IMR-90 (cell line): Measurements from ENCODE around the gene SUPT3H. TPM values are rescaled to one million over a fixed set of nuclear protein-coding genes. Genes with fewer than 3 reads are reported as not detected.
"Not testable (repeated sequence)": the region's sequence is repeated elsewhere in the genome, so short reads cannot be mapped to it uniquely, and the experiment has no call there.

ENCODE experiments used
- ATAC-seq: fragments of 200-7000 bp; cut with Tn5 transposase; 2 replicates; pipeline ENCODE4 v1.9.1; 2020; ENCODE audit warnings: low read depth, mild to moderate bottlenecking, moderate library complexity
- BruUV-seq: library from RNA; stranded (reverse); fragments of 400-500 nt; replicated peaks from 2 replicates; lab custom pipeline; 2021; lab: Mats Ljungman, UMichigan
- CTCF ChIA-PET: fragments of 300-600 bp; formaldehyde crosslinking; extraction: SDS; loops from one replicate; lab custom pipeline; 2021; ENCODE audit warnings: antibody characterized with exemption; lab: Yijun Ruan, JAX
- POLR2A ChIA-PET: fragments of 300-600 bp; sonication (Branson Sonifier 250); formaldehyde crosslinking; loops from one replicate; lab custom pipeline; 2022; ENCODE audit warnings: antibody characterized with exemption; ENCODE audit not compliant: unreplicated experiment; lab: Charles Lee
- DNase-seq: peaks from one replicate; pipeline ENCODE4 v3.0.0; 2013
- H2AFZ ChIP-seq: replicated peaks from 2 replicates; pipeline ENCODE3; 2013; ENCODE audit warnings: low read length, mild to moderate bottlenecking; ENCODE audit not compliant: poor library complexity
- H2AK5ac ChIP-seq: 2 replicates; pipeline ENCODE4 v1.6.1; 2013; ENCODE audit warnings: low read depth, low read length, inconsistent platforms
- H2AK9ac ChIP-seq: replicated peaks from 2 replicates; pipeline ENCODE3; 2013; ENCODE audit warnings: mild to moderate bottlenecking, low read depth, low read length, moderate library complexity; ENCODE audit not compliant: poor library complexity
- H2BK120ac ChIP-seq: 2 replicates; pipeline ENCODE4 v1.6.1; 2013; ENCODE audit warnings: low read depth, low read length, inconsistent platforms
- H2BK15ac ChIP-seq: 3 replicates; pipeline ENCODE4 v1.6.1; 2013; ENCODE audit warnings: low read depth, low read length, inconsistent platforms
- H2BK20ac ChIP-seq: 2 replicates; pipeline ENCODE4 v1.6.1; 2013; ENCODE audit warnings: low read depth, mild to moderate bottlenecking, inconsistent platforms, low read length, moderate library complexity
- H2BK5ac ChIP-seq: 2 replicates; pipeline ENCODE4 v1.6.1; 2013; ENCODE audit warnings: mild to moderate bottlenecking, low read depth, low read length, inconsistent platforms; ENCODE audit not compliant: poor library complexity, severe bottlenecking
- H3K14ac ChIP-seq: replicated peaks from 2 replicates; pipeline ENCODE4 v1.6.1; 2013; ENCODE audit warnings: low read depth, low read length, inconsistent platforms
- H3K18ac ChIP-seq: 2 replicates; pipeline ENCODE4 v1.6.1; 2013; ENCODE audit warnings: low read depth, low read length, control low read depth
- H3K23ac ChIP-seq: 2 replicates; pipeline ENCODE4 v1.6.1; 2013; ENCODE audit warnings: low read depth, low read length, inconsistent platforms
- H3K27ac ChIP-seq: 2 replicates; pipeline ENCODE4 v1.5.1; 2013; ENCODE audit warnings: mild to moderate bottlenecking, control low read depth, low read length; ENCODE audit not compliant: insufficient read depth
- H3K27me3 ChIP-seq: 2 replicates; pipeline ENCODE4 v1.6.1; 2013; ENCODE audit warnings: low read length; ENCODE audit not compliant: control insufficient read depth, insufficient read depth
- H3K36me3 ChIP-seq: 2 replicates; pipeline ENCODE4 v1.6.1; 2013; ENCODE audit warnings: low read length, mixed read lengths; ENCODE audit not compliant: control insufficient read depth, insufficient read depth
- H3K4ac ChIP-seq: 2 replicates; pipeline ENCODE4 v1.6.1; 2013; ENCODE audit warnings: low read depth, low read length, inconsistent platforms
- H3K4me1 ChIP-seq: 2 replicates; pipeline ENCODE4 v1.6.1; 2013; ENCODE audit warnings: low read length, mixed read lengths; ENCODE audit not compliant: control insufficient read depth, insufficient read depth
- H3K4me2 ChIP-seq: 2 replicates; pipeline ENCODE4 v1.6.1; 2013; ENCODE audit warnings: low read depth, mild to moderate bottlenecking, control low read depth, low read length, moderate library complexity
- H3K4me3 ChIP-seq: 2 replicates; pipeline ENCODE4 v1.5.1; 2013; ENCODE audit warnings: low read depth, mild to moderate bottlenecking, control low read depth, low read length, moderate library complexity; ENCODE audit not compliant: insufficient read depth
- H3K56ac ChIP-seq: 2 replicates; pipeline ENCODE4 v1.6.1; 2013; ENCODE audit warnings: low read length, inconsistent platforms; ENCODE audit not compliant: insufficient read depth; ENCODE audit errors: extremely low read depth
- H3K79me1 ChIP-seq, 2 experiments: 2 replicates each; pipeline ENCODE4 v1.6.1; 2013; ENCODE audit warnings: low read length in 2 of 2, inconsistent platforms in 1 of 2, low read depth in 1 of 2
- H3K9ac ChIP-seq: 2 replicates; pipeline ENCODE4 v1.6.1; 2013; ENCODE audit warnings: low read depth, low read length, control low read depth
- H3K9me1 ChIP-seq: 2 replicates; pipeline ENCODE4 v1.6.1; 2013; ENCODE audit warnings: low read length, inconsistent platforms; ENCODE audit not compliant: insufficient read depth
- H3K9me3 ChIP-seq: 2 replicates; pipeline ENCODE4 v1.6.1; 2013; ENCODE audit warnings: low read length; ENCODE audit not compliant: control insufficient read depth, insufficient read depth
- H4K20me1 ChIP-seq: 2 replicates; pipeline ENCODE4 v1.6.1; 2013; ENCODE audit warnings: low read length, inconsistent platforms; ENCODE audit not compliant: insufficient read depth
- H4K5ac ChIP-seq: 2 replicates; pipeline ENCODE4 v1.6.1; 2013; ENCODE audit warnings: mild to moderate bottlenecking, low read depth, low read length, control low read depth
- H4K8ac ChIP-seq, 2 experiments: 2 replicates each; pipeline ENCODE4 v1.6.1; 2013; ENCODE audit warnings: low read depth in 2 of 2, low read length in 2 of 2, control low read depth in 1 of 2, inconsistent platforms in 1 of 2
- H4K91ac ChIP-seq: 2 replicates; pipeline ENCODE4 v1.6.1; 2013; ENCODE audit warnings: low read depth, low read length, inconsistent platforms; ENCODE audit not compliant: insufficient read depth
- CHD1 ChIP-seq: IDR thresholded peaks from 2 replicates; pipeline ENCODE4 v1.6.1; 2012; ENCODE audit warnings: low read depth, low read length, improper control_type of control experiment
- MAFK ChIP-seq: IDR thresholded peaks from 2 replicates; pipeline ENCODE4 v1.6.1; 2012; ENCODE audit warnings: low read depth, low read length, improper control_type of control experiment
- RFX5 ChIP-seq: IDR thresholded peaks from 2 replicates; pipeline ENCODE4 v1.8.0; 2012; ENCODE audit warnings: low read depth, mild to moderate bottlenecking, low read length, moderate library complexity
- WGBS, 2 experiments: methylation state at CpG; one replicate each; pipeline versions ENCODE4 v1.1.5 to v1.1.7; 2013; ENCODE audit warnings: missing lambda C conversion rate in 2 of 2; ENCODE audit not compliant: insufficient read length in 1 of 2; ENCODE audit errors: extremely low coverage in 2 of 2; 5-methylcytosine and 5-hydroxymethylcytosine counted together
- dilution Hi-C: fragments of 300-500 bp; cut with HindIII; formaldehyde crosslinking; loops from one replicate; pipeline ENCODE4 v1.14.3; 2018; ENCODE audit warnings: low sequenced_read_pairs; ENCODE audit not compliant: unreplicated experiment
- in situ Hi-C: fragments of 300-500 bp; cut with MboI; formaldehyde crosslinking; loops from 3 replicates; pipeline ENCODE4 v1.14.3; 2019; ENCODE audit warnings: low sequenced_read_pairs, inconsistent platforms, mixed read lengths
- intact Hi-C: fragments of 100-400 bp; cut with micrococcal nuclease; formaldehyde crosslinking; loops from 2 replicates; pipeline ENCODE4 v1.10.0; 2022
- polyA plus RNA-seq, 3 experiments: library from polyadenylated mRNA; depleted of rRNA; stranded (reverse); fragments of >200 nt; gene quantifications; 2 replicates each; pipeline ENCODE4 v1.2.3, GENCODE V29; 2012; ENCODE audit warnings: low replicate concordance in 1 of 3
- total RNA-seq: library from RNA; depleted of rRNA; stranded (reverse); fragments of >200 nt; gene quantifications from 2 replicates; pipeline ENCODE4 v1.2.3, GENCODE V29; 2012

Gene SUPT3H
- total and polyA plus RNA-seq, 2 of the 4 experiments (the other 2 are of a cell fraction), result 4.5 to 5.0 TPM

- no peaks in the 10 kb centered on the region for H3K27me3 ChIP-seq
- no peak overlapping the region for H4K8ac ChIP-seq
- TF ChIP-seq RFX5 (no peak), CHD1 (no peak), MAFK (peak; percentile 40; the same call in 1 of the 2 replicates)
- H3K4me1 ChIP-seq, result no peaks in the 10 kb centered on the region
- BruUV-seq, result no TSS peak
- in situ Hi-C loops, result no loop called here
- H3K36me3 ChIP-seq, result no peaks in the 10 kb centered on the region
- H2BK20ac ChIP-seq, result no peak overlapping the region
- no peak overlapping the region for H3K4ac ChIP-seq
- no peak overlapping the region for H3K4me3 ChIP-seq
- CTCF ChIA-PET, result no interaction called here
- dilution Hi-C loops, result no loop called here
- H2BK120ac ChIP-seq, result no peak overlapping the region
- no peaks in the 10 kb centered on the region for H3K9me3 ChIP-seq
- H2AK9ac ChIP-seq, result no peak overlapping the region
- H4K91ac ChIP-seq, result no peak overlapping the region
- no peak overlapping the region for H2BK5ac ChIP-seq
- no peak overlapping the region for H3K23ac ChIP-seq
- H3K79me1 ChIP-seq, result no peaks in the 10 kb centered on the region
- H3K4me2 ChIP-seq, result no peak overlapping the region
- no peak overlapping the region for H3K18ac ChIP-seq
- H2AFZ ChIP-seq, result no peak overlapping the region
- H3K56ac ChIP-seq, result no peak overlapping the region
- H3K14ac ChIP-seq, result no peak overlapping the region
- H3K27ac ChIP-seq, result no peak overlapping the region
- no peaks in the 10 kb centered on the region for H3K9me1 ChIP-seq
- no peak overlapping the region for H2AK5ac ChIP-seq
- POLR2A ChIA-PET, result no interaction called here
- DNase-seq (no peak), ATAC-seq (no peak)
- no peak overlapping the region for H4K5ac ChIP-seq
- WGBS, 2 experiments, result 100% methylated on average over 2 of the region's 5 CpGs; no CpG with 5 or more reads in 1 of the 2 experiments
- H4K20me1 ChIP-seq, result no peaks in the 10 kb centered on the region
- H2BK15ac ChIP-seq, result no peak overlapping the region
- no peak overlapping the region for H3K9ac ChIP-seq
- intact Hi-C loops, result no loop called here
Measured at GRCh38 chr6:45289751-45290514, 87.8 kb downstream of the SUPT3H start.

DNA sequence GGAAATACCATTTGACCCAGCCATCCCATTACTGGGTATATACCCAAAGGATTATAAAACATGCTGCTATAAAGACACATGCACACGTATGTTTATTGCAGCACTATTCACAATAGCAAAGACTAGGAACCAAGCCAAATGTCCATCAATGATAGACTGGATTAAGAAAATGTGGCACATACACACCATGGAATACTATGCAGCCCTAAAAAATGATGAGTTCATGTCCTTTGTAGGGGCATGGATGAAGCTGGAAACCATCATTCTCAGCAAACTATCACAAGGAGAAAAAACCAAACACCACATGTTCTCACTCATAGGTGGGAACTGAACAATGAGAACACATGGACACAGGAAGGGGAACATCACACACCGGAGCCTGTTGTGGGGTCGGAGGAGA lies 91.0 kb downstream of the SUPT3H start:
- H3K9ac ChIP-seq, H2BK20ac ChIP-seq, in situ Hi-C loops, H3K4me3 ChIP-seq, dilution Hi-C loops, H3K4me2 ChIP-seq, H2AK9ac ChIP-seq, H2AFZ ChIP-seq, H3K14ac ChIP-seq, H3K18ac ChIP-seq, H2AK5ac ChIP-seq, H2BK15ac ChIP-seq, H3K36me3 ChIP-seq, H3K4ac ChIP-seq, H2BK120ac ChIP-seq, H3K27me3 ChIP-seq, H3K79me1 ChIP-seq, DNase-seq, H2BK5ac ChIP-seq, H4K91ac ChIP-seq, CTCF ChIA-PET, H3K4me1 ChIP-seq, H3K23ac ChIP-seq, H3K56ac ChIP-seq, H4K5ac ChIP-seq, intact Hi-C loops, POLR2A ChIA-PET, ATAC-seq, BruUV-seq, H3K9me1 ChIP-seq, H4K8ac ChIP-seq, H3K9me3 ChIP-seq, H3K27ac ChIP-seq, H4K20me1 ChIP-seq: not testable (repeated sequence)
- no CpG with 5 or more reads among the region's 3 CpGs for WGBS, 2 experiments
